ENCODE measurements around the gene MACROD1. TPM values are rescaled to one million over a fixed set of nuclear protein-coding genes. Genes with fewer than 3 reads are reported as not detected.

Gene MACROD1
- polyA plus RNA-seq, 1 donor (not counting 4 experiments of a cell fraction or from before 2014, with no cell fraction given), result 4.6 TPM

DNA sequence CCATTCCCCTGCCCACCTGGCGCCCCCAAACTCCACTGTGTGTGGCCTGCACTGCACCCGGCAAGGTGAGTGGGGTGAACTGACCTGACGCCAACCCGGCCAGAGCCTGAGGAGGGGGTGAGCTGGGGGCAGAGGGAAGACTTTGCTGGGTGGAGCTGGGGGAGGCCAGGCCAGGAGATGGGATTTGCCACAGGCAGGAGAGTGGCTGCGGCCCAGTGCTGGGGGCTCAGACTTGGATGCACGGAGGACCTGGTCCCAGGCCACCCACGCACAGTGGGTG is 148.0 kb downstream of the MACROD1 start:
- peaks cover 21% of the 10 kb centered on the region for H3K27me3 ChIP-seq (ENCODE audit: control insufficient read depth, extremely low read depth, insufficient read depth, low read length)
- no peak for TF ChIP-seq EZH2 (IDR thresholded peaks at IDR 0.05; ENCODE audit: low read length)
- TF ChIP-seq, protein P1, sequence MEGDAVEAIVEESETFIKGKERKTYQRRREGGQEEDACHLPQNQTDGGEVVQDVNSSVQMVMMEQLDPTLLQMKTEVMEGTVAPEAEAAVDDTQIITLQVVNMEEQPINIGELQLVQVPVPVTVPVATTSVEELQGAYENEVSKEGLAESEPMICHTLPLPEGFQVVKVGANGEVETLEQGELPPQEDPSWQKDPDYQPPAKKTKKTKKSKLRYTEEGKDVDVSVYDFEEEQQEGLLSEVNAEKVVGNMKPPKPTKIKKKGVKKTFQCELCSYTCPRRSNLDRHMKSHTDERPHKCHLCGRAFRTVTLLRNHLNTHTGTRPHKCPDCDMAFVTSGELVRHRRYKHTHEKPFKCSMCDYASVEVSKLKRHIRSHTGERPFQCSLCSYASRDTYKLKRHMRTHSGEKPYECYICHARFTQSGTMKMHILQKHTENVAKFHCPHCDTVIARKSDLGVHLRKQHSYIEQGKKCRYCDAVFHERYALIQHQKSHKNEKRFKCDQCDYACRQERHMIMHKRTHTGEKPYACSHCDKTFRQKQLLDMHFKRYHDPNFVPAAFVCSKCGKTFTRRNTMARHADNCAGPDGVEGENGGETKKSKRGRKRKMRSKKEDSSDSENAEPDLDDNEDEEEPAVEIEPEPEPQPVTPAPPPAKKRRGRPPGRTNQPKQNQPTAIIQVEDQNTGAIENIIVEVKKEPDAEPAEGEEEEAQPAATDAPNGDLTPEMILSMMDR (optimal IDR thresholded peaks at IDR 0.05 in 1 of 3, IDR thresholded peaks at IDR 0.05 in 1 of 3, conservative IDR thresholded peaks at IDR 0.05 in 1 of 3; ENCODE audit: extremely low read depth in 1 of 3, insufficient read depth in 2 of 3, low read length in 3 of 3), result no peak
- H3K79me2 ChIP-seq (ENCODE audit: control insufficient read depth, insufficient read depth, low read length), result no peaks in the 10 kb centered on the region
- H3K4me1 ChIP-seq (ENCODE audit: control insufficient read depth, extremely low read depth, insufficient read depth, low read length), result peaks cover 4% of the 10 kb centered on the region
- no peaks in the 10 kb centered on the region for H3K36me3 ChIP-seq (ENCODE audit: control insufficient read depth in 2 of 2, extremely low read depth in 1 of 2, insufficient read depth in 2 of 2, low read length in 2 of 2)
- no peak overlapping the region for H3K27ac ChIP-seq (ENCODE audit: control insufficient read depth, insufficient read depth, low read length)
- H3K4me2 ChIP-seq (ENCODE audit: control insufficient read depth, extremely low read depth, insufficient read depth, low read depth, low read length), result no peak overlapping the region
- dilution Hi-C loops (cut with MboI; ENCODE audit: extremely low pct_ligation_motif_present, low sequenced_read_pairs), result no loop called here
- H3K4me3 ChIP-seq (ENCODE audit: control insufficient read depth in 2 of 3, extremely low read depth in 1 of 3, insufficient read depth in 2 of 3, low read depth in 1 of 3, low read length in 3 of 3), result no peak overlapping the region
- DNase-seq (ENCODE audit: low read depth, low spot score) (no peak), FAIRE-seq (no peak)
- H4K20me1 ChIP-seq (ENCODE audit: control insufficient read depth, extremely low read depth, insufficient read depth, low read length), result no peaks in the 10 kb centered on the region
- no peaks in the 10 kb centered on the region for H3K9me3 ChIP-seq (ENCODE audit: control insufficient read depth, low read depth, low read length)
- H3K9ac ChIP-seq (ENCODE audit: control insufficient read depth, extremely low read depth, insufficient read depth, low read length), result no peak overlapping the region
- no peak overlapping the region for H2AFZ ChIP-seq (ENCODE audit: control insufficient read depth, low read length)
- H3K9me1 ChIP-seq (ENCODE audit: control insufficient read depth, extremely low read depth, insufficient read depth, low read length), result no peaks in the 10 kb centered on the region

DNA sequence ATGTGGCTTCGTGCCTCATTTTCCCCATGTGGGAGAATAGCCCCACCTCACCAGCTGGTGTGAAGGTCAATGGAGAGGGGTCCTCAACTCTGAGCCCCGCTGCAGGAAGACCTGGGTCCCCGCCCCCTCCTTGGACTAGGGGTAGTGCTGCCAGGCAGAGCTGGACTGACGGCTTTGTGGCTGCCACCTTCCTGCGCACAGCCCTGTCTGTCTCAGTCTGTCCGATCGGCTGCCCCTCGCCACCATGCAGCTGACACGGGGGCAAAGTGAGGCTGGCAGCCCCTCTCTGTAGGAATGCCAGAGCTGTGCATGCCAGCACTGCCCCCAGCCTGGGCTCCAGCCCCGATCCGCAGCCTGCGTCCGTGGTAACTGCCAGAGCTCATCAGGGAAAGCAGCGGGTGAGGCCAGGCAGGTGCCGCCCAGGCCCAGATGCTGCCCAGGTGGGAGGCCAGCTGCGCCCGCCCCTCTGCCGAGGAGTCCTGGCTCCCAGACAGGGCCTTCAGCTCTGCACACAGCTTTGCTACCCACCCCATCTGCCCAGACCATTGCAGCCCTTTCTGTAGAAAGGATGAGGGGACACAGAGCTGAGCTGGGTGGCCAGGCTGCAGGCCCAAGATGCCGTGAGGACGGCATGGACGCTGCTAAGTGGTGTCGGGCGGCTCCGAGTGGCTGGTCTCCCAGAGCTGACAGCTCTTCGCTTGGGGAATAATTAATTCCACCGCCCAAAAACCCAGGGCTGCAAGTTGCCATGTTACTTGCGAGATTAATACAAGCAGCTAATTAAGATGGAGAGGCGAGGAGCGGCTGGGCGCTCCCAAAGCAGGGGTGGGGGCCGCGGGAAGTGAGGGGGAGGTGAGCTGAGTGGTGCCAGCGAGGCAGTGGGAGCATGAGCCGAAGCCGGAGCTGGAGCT is 149.7 kb downstream of the MACROD1 start:
- H3K4me2 ChIP-seq (ENCODE audit: control insufficient read depth, extremely low read depth, insufficient read depth, low read depth, low read length), result no peak overlapping the region
- H3K27ac ChIP-seq (ENCODE audit: control insufficient read depth, insufficient read depth, low read length), result no peak overlapping the region
- H3K9me3 ChIP-seq (ENCODE audit: control insufficient read depth, low read depth, low read length), result no peaks in the 10 kb centered on the region
- TF ChIP-seq EZH2 (IDR thresholded peaks at IDR 0.05; ENCODE audit: low read length), result no peak
- TF ChIP-seq, protein P1 (optimal IDR thresholded peaks at IDR 0.05 in 1 of 3, IDR thresholded peaks at IDR 0.05 in 1 of 3, conservative IDR thresholded peaks at IDR 0.05 in 1 of 3; ENCODE audit: extremely low read depth in 1 of 3, insufficient read depth in 2 of 3, low read length in 3 of 3), result no peak
- no peak overlapping the region for H3K9ac ChIP-seq (ENCODE audit: control insufficient read depth, extremely low read depth, insufficient read depth, low read length)
- DNase-seq (ENCODE audit: low read depth, low spot score) (no peak), FAIRE-seq (no peak)
- H3K36me3 ChIP-seq (ENCODE audit: control insufficient read depth in 2 of 2, extremely low read depth in 1 of 2, insufficient read depth in 2 of 2, low read length in 2 of 2), result no peaks in the 10 kb centered on the region
- H3K79me2 ChIP-seq (ENCODE audit: control insufficient read depth, insufficient read depth, low read length), result no peaks in the 10 kb centered on the region
- no peaks in the 10 kb centered on the region for H3K9me1 ChIP-seq (ENCODE audit: control insufficient read depth, extremely low read depth, insufficient read depth, low read length)
- dilution Hi-C loops (cut with MboI; ENCODE audit: extremely low pct_ligation_motif_present, low sequenced_read_pairs), result no loop called here
- no peaks in the 10 kb centered on the region for H4K20me1 ChIP-seq (ENCODE audit: control insufficient read depth, extremely low read depth, insufficient read depth, low read length)
- peaks cover 21% of the 10 kb centered on the region for H3K27me3 ChIP-seq (ENCODE audit: control insufficient read depth, extremely low read depth, insufficient read depth, low read length)
- H3K4me1 ChIP-seq (ENCODE audit: control insufficient read depth, extremely low read depth, insufficient read depth, low read length), result no peaks in the 10 kb centered on the region
- H2AFZ ChIP-seq (ENCODE audit: control insufficient read depth, low read length), result no peak overlapping the region
- H3K4me3 ChIP-seq (ENCODE audit: control insufficient read depth in 2 of 3, extremely low read depth in 1 of 3, insufficient read depth in 2 of 3, low read depth in 1 of 3, low read length in 3 of 3), result no peak overlapping the region

Data from keratinocyte (primary cell).